ENCODE results near the gene ARR3.
"Not testable (repeated sequence)": the region's sequence is repeated elsewhere in the genome, so short reads cannot be mapped to it uniquely, and the experiment has no call there.

The ARR3 gene

DNA sequence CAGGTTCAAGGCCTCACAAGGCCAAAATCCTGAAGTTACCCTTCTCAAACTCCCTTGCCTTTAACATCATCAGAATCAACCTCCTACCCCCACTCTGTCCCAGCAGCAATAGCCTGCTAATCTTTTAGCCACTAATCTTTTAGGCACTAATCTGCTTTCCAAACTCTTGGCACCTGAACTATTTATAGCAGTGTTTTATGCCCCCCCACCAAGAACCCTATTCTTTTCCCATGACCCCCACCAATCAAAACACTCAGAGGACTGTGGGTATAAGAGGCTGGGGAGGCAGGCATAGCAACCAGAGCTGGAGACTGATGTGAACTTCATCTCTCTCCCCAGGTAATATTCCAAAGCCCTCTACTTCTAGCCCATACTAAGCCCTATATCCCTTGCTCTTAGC is at the start of gene ARR3:
Gene ARR3, plus strand, starts transcription at position 301 of the 400 bp plus-strand sequence. CDS start 1,052 bp downstream, outside the sequence.
- DNase-seq (ENCODE audit: low spot score): no peak

DNA sequence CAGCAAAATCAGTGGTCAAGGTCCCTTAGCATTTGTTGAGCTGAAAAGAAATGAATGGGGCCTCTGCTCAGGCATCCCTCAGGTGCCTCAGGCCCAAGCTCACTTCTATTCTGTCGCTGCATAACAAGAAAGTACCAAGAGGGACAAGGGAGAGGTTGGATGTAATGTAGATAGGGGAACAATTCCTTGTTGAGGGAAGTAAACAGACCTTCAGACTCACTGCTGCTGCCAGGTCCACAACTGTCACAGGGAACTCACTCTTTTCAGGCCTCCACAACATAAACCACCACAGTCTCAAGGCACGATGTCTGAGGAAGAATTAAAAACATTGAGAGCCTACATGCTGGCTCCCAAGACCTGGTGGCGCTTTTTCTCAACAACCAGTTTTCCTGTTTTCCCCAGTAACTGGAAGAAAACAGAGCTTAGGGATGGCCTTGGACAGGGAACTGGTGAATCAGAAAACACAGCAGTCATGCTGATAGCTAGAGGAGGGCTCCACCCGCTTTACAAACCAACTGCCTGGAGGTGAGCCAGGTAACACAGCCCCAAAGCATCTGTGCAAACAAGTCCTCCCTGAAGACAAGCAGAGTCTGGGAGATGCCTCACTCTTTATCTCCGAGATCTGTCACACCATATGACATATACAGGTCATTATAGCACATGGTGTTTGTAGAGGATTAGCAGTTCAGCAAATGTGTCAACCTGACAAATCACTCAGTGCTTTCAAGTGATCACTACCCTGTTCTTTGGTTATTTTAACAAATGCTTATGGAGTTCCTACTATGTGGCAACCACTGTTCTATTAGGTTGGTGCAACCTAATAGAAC is 48.0 kb upstream of the ARR3 start:
- DNase-seq (ENCODE audit: low spot score): no peak

DNA sequence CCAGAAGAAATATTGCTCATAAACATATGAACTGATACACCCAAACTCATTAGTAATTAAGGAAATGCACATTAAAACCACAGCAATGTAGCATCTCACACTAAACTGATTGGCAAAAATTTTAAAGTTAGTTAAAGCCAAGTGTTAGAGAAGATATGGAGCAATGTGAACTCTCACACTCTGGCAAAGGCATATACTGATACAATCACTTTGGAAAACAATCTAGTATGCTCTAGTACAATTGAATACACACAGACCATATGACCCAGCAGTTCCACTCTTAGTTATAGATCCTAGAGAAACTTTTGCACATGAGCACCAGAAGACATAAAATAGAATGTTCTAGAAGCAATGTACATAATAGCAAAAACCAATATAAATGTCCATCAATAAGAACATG is 42.1 kb upstream of the ARR3 start:
- DNase-seq (ENCODE audit: low spot score): no peak

DNA sequence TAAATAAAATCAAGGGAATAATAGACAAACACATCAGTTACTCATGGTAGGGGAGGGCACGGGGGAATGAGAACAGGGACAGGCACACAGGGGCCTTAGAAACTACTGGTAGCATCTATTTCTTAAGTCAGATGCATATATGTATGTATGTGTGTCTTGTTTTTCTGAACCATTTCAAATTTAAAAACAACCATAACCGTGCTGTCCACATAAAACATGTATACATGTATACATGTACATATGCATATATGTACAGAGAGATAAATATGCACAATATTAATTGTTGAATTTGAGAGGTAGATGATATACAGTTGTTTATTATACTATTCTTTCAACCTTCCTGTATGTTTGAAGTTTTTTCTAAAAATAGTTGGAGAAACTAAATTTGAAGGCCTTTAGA is 41.4 kb upstream of the ARR3 start:
- DNase-seq (ENCODE audit: low spot score): no peak

- DNase-seq (ENCODE audit: low spot score): no peak
Measured at GRCh38 chrX:70231666-70232065, 36.5 kb upstream of the ARR3 start.

- no peak for DNase-seq (ENCODE audit: low spot score)
Measured at GRCh38 chrX:70234355-70234754, 33.8 kb upstream of the ARR3 start, which contains the start of gene AWAT1. Gene AWAT1, plus strand, starts transcription at chrX:70234655. Its CDS starts 41 bp downstream, at chrX:70234696.

DNA sequence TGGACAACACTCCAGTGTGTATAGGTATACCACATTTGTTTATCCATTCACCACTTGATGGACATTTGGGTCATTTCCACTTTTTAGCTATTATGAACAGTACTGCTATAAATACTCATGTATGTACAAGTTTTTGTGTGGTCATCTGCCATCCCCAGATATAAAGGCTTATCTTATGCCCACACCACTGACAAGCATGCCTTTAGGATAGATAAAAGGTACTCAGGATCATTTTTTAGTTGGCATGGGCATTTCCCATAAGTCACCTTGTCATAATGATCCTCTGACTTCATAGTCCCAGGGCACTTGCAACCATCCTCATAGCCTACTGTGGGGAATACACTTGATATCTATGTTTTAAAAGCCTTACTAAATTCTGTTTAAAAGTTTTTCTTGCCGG is 27.4 kb upstream of the ARR3 start:
- no peak for DNase-seq (ENCODE audit: low spot score)

GRCh38 chrX:70241501-70241900 is 26.6 kb upstream of the ARR3 start:
- DNase-seq (ENCODE audit: low spot score): no peak

DNA sequence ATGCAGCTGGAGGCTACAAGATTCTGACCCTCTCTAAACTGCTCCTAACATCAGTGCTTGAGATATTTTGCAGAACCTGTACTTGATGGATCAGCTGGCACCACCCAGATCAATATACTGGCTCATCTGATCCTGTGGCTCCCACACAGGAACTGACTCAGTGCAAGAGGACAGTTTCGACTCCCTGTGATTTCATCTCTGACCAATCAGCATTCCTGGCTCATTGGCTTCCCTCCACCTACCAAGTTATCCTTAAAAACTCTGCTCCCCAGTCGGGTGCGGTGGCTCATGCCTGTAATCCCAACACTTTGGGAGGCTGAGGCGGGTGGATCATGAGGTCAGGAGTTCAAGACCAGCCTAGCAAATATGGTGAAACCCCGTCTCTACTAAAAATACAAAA is 24.5 kb upstream of the ARR3 start:
- not testable (repeated sequence) for DNase-seq (ENCODE audit: low spot score)

DNA sequence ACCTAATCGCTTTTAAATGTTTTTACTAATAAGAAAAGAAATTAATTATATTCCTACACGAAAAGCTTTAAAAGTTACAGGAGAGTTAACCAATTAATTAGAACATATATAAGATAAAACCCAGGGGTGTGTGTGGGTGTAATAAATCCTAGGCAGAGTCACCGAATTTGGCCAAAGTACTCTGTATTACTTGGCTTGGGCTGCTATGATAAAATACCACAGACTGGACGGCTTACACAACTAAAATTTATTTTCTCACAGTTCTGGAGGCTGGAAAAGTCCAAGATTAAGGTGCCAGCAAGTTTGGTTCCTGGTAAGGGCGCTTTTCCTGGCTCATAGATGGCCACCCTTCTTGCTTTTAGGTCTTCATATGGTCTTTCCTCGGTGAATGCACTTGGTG is 23.3 kb upstream of the ARR3 start:
- no peak for DNase-seq (ENCODE audit: low spot score)

- DNase-seq (ENCODE audit: low spot score): no peak
Measured at GRCh38 chrX:70247252-70247651, 20.9 kb upstream of the ARR3 start.

- no peak for DNase-seq (ENCODE audit: low spot score)
Measured at GRCh38 chrX:70252491-70252890, 15.6 kb upstream of the ARR3 start.

DNA sequence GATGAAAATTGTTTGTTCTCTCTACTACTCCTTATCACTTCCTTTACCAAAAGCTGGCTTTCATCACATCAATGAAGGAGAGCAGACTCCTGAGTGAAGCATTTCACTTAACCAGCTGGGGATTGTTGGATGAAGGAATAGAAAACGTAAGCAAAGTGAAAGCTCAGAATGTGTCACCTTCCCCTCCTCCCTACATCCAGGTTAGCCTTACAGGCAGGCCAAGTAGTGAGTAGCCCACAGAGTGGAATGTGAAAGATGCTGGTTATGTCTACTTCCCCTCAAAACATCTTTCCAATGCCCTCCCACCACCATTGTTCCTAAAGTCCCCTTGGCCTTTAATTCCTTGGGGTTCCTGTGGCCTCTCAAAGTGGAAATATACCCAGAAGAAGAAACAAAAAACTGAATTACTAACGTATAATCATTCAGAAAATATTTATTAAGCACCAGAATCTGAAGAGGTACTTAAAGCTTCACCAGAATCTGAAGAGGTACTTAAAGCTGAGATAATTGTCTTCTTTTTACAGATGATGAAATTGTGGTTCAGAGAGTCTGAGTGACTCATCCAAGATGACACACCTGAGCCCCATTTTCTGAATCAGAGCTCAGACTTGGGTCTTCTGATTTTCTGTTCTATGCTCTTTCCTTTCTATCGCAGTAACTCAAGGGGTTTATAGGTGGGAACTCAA is 14.6 kb upstream of the ARR3 start:
- DNase-seq (ENCODE audit: low spot score): no peak

DNA sequence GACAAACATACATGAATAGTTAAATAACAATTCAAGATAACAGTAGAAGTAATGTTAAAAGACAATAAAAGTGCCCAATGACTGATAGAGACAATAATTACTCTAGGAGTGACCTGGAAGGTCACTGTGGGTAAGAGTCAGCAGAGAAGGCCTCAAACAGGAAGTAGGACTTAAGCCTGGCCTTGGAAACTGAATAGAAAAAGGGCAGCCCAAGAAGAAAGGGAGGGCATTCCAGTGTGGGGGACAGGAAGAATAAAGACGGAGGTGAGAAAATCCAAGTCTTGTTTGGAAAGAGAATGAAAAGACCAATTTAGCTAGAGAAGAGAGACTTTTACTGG is 14.1 kb upstream of the ARR3 start:
- DNase-seq (ENCODE audit: low spot score): no peak

DNA sequence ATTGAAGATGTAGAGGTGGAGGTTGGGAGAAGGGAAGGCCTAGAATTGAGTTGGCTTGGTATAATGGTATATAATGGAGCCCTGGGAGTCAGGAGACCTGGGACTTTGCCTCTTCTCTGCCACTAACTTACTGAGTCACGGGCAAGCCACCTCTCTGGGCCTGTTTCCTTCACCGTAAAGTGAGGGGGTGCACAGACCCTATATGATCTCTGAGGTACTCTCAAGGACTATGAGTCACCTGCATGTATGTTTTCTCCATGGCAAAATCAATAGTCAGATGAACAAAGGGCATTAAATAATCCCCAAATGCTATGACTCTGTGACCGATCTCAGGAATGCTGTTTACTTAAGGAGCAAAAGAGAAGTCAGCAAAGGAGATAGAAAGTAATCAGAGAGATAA is 13.2 kb upstream of the ARR3 start:
- no peak for DNase-seq (ENCODE audit: low spot score)

DNA sequence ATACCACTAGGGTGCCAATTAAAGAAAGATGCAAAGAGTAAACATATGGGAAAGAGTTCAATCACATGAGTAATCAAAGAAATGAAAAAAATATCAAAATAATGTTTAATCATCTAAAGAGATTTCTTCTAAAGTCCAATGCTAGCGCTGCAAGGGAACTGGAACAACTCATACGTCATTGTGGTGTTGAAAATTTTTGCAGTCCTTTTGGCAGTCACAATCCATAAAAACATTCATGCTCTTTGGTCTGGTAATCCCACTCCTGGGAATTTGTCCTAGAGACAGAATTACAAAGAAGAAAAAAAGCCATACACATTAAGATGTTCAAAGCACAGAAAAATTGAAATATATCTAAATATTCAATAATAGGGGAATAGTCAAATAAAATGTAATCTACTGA is 12.7 kb upstream of the ARR3 start:
- DNase-seq (ENCODE audit: low spot score): no peak

DNA sequence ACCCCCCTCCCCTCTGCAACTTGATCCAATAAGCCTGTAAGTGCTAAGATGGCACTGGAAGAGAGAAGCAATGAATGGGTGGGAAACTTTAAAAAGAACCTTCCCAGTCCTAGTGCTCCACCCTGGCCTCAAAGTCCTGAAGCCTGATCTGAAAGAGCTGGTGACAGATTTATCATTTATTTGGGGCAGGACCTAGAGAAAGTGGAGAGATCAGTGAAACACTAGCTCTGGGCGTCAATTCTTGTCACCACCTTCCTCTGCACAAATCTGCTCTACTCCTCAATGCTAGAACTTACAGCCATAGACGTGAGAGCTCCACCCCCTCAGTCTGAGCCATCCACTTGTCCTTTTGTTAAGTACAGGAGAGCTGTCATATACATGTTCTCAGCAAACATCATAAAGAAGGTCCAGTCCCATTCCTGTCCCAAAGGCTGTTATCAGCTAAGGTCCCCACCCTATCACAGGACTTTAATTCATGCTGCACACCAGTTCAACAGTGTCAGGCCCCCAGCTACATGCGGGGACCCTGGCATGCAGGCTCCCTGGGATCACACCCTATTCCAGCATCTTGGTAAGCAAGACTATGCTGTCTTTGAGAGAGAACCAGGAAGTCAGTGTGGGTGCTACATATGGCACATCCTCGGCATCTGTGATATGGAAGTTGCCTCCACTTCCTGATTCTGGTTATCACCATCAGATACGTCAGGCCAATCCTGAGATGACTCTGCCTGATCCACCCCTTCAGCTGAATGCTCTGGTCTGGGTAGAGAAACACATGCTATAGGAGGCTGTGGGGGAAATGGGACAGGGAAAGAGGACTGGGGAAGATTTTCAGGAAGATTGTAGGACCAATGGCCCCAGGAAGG is 10.5 kb upstream of the ARR3 start:
- DNase-seq (ENCODE audit: low spot score): no peak

- no peak for DNase-seq (ENCODE audit: low spot score)
Measured at GRCh38 chrX:70260104-70260503, 8.0 kb upstream of the ARR3 start, which contains the start of gene P2RY4. Gene P2RY4, minus strand, starts transcription at chrX:70260204. Its CDS starts 580 bp downstream, at chrX:70259624.

DNA sequence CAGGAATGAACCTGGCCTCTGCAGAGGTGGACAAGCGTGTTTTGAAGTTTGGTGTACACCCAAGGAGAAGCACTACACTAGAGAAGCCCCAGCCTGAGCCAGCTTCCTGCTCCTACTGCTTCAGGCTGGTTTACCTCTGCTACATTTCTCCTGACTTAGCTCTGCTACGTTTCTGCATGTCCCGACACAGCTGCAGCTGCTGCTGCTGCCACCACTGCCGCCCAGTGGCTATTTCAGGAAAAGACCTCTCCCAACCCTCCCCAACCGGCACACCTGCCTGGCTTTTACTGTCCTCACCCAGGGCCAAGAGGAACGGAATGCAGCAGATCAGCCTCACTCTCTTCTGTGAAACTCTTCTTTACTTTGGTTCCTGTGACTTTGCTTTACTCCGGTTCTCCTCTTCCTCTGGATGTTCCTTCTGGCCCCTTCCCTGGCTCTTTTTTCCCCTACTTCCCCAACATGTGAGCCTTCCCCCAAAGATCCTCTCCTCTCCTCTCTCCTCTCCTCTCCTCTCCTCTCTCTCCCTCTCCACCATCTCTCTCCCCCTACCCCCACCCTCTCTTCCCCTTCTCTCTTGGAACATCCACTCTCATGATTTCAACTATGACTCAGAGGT is 5.1 kb upstream of the ARR3 start:
- peak; percentile 27 for DNase-seq (ENCODE audit: low spot score)

DNA sequence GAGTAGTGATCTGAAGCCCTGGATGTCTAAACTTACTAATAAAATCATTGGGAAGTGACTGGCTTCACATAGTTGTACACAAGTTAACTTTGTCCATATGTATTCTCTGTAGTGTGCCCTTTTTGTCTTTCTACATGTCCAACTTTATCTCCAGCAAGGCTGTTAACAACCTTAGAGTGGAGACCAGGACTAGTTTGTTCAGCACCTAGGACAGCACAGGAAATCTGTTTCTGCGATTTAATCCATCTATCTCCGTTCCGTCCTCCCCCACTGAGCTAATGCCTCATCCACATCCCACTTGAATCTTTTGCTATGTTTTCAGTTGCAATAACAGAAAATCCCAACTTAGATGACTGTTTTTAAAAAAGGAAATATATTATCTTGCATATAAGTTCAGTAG is 3.4 kb upstream of the ARR3 start:
- no peak for DNase-seq (ENCODE audit: low spot score)

DNA sequence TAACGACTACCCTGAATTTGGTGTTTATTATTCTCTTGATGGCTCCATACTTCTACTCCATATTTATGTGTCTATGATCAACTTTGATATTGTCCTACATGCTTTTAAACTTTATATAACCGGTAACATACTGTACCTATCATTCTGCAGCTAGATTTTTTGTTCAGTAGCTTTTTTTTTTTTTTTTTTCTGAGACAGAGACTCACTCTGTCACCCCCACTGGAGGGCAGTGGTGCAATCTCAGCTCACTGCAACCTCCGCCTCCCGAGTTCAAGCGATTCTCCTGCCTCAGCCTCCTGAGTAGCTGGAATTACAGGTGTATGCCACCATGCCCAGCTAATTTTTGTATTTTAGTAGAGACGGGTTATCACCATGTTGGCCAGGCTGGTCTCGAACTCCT is 5.9 kb downstream of the ARR3 start:
- not testable (repeated sequence) for DNase-seq (ENCODE audit: low spot score)

- DNase-seq (ENCODE audit: low spot score): no peak
Measured at GRCh38 chrX:70279081-70279480, 10.9 kb downstream of the ARR3 start.
